NCI-H526 (cell line): Measurements from ENCODE around the gene RPS16.

Source experiments
- DNase-seq, 2 experiments: peaks; one replicate each; lab custom pipeline; 2025; lab: John Stamatoyannopoulos, UW

The RPS16 gene

DNA sequence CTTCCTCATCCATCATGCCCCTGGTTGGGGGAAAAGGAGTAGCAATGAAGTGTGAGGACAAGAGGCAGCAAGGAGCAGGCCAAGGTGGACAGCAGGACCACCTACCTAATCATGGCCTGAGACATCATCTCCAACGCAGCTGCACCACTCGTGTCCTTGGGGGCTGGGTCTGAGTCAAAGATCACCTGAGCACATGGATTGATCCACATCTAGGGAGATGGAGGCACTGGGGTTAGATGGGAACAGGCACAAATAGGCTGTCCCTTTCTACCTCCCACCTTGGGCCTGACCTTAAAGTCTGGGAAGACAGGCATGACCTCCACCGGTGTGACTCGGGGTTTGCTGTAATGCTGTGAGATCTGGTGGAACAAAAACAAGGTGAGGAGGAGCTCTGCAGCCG lies 47.1 kb downstream of the RPS16 start:
- DNase-seq = no peak

DNA sequence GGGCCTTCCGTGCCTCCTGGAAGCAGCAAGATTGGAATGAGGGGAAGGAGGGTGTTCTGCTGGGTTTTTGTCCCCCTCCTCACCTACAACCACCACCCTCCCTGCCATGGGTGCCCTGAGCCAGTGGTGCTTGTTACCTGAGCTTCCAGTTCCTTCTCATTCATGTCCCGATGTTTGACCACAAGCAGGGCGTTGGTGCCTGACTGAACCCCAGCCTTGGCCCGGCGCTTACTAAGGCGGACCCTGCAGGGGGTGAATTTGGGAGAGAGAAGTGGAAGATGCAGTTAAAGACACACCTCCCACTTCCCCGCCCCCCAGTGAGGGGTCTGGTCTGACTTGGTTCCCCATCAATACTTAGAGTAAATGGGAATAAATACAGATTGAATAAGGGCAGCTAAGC lies 49.2 kb downstream of the RPS16 start:
- no peak for DNase-seq

DNA sequence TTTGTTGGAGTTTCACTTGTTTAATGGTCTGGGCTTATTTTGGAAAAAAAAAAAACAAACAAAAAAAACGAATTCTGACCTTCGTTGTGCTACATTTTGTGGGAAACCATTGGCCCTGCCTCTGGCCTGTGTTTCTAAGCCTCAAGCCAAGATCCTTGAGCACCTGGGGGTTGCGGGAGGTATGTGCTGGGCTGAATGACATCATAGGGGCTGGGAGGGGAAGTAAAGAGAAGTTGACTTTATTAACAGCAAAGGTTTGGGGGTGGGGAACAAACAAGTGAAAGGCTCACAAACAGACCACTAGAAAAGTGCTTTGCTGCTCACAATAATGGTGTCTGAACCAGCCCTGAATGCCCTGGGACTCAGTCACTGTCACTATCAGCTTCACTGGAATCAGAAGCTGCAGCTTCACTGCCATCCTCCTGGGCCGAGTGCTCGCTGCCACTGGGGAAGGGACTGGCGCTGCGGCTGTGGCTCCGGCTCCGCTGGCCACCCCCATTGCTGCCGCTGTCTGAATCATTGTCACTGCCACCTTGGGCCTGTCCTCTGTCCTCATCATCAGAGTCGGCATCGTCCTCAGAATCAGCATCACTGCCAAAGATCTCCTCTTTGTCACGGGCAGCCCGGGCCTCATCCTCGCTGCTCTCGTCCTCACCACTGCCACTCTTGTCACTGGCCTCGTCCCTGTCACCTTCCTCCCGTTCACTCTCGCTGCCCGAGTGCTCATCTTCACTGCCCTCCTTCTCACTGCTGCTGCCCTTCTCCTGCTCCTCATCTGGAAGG lies 49.9 kb downstream of the RPS16 start:
- no peak for DNase-seq

DNA sequence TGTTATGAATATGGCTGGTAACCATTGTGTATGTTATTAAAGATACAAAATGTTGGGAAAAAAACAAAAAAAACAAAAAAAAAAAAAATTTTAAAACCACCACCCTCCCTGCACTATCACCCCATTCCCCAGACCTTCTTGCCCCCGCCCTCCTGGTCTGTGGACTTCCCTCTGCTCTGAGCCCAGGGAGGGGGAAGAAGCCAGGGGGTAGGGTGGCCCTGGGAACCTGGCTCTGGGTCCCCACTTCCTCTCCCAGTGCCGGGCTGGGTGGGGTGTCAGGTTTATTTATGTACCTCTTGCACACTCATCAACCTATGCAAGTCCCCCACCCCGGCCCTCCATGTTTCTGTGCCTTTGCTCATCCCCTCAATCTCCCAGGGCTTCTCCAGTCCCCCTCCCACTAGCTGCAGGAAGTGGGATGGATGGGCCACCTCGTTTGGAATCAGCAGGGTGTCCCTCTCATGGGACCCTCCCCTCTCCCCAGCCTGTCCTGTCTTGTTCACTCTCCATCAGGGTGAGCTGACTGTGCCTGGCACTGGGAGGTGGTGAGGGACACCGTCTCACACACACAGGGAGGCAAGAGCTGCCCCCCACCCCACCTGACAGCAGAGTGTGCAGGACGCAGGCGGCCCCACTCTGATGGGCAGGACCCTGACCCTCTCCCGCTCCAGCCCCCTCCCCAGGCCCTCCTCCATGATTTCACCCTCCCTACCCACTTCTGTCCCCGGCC lies 50.7 kb downstream of the RPS16 start:
- DNase-seq = no peak
